HL-60 (cell line): ENCODE data around the gene GADD45B.

Experiments
- DNase-seq, 2 experiments: peaks; one replicate each; pipeline ENCODE4 v3.0.0-alpha.2; 2010 to 2020; ENCODE audit warnings: low read depth in 1 of 2, low spot score in 1 of 2
- H3K27ac ChIP-seq: fragments of 250-450 bp; sonication (Bioruptor Pico); replicated peaks from 2 replicates; pipeline ENCODE4 v1.5.1; 2020; ENCODE audit warnings: mild to moderate bottlenecking, moderate library complexity
- H3K27me3 ChIP-seq: fragments of 250-450 bp; sonication (Bioruptor Pico); 2 replicates; pipeline ENCODE4 v1.5.1; 2021; ENCODE audit warnings: mild to moderate bottlenecking, moderate library complexity; ENCODE audit not compliant: insufficient read depth, poor library complexity, severe bottlenecking
- H3K4me3 ChIP-seq: replicated peaks from 2 replicates; pipeline ENCODE4 v1.5.1; 2011; ENCODE audit warnings: mild to moderate bottlenecking, control low read depth, low read length; ENCODE audit not compliant: insufficient read depth
- GABPA ChIP-seq: IDR thresholded peaks from 2 replicates; pipeline ENCODE4 v1.6.1; 2012; ENCODE audit warnings: low read depth
- POLR2AphosphoS5 ChIP-seq: IDR thresholded peaks from 2 replicates; pipeline ENCODE4 v1.6.1; 2012; ENCODE audit warnings: low read depth
- SPI1 ChIP-seq: IDR thresholded peaks from 2 replicates; pipeline ENCODE4 v1.6.1; 2012; ENCODE audit warnings: low read depth, mild to moderate bottlenecking, borderline replicate concordance
- TF ChIP-seq, protein P1 (sequence below): IDR thresholded peaks from one replicate; pipeline ENCODE4 v1.5.1; 2011; ENCODE audit warnings: low read length, control low read depth, inconsistent platforms; ENCODE audit not compliant: insufficient read depth
- TF ChIP-seq, protein P2 (sequence below): IDR thresholded peaks from 2 replicates; pipeline ENCODE4 v1.6.1; 2012; ENCODE audit warnings: low read depth; ENCODE audit not compliant: insufficient replicate concordance

The GADD45B gene

DNA sequence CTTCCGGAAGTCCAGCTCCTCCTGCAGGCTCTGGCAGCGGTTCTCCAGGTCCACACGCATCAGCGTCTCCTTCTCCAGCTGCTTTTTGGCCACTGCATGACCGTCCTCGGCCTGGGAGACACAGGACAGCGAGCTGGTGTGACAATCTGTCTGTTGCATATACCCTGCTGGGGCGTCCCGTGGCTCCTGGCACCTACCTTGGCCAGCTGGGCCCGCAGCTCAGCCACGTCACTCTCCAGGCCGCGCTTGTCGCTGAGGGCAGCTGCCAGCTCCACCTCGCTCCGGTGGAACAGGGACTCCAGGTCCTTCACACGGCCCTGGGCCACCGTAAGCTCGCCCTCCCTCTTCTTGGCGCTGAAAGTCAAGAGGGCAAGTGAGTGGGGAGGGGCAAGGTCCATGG, 37.7 kb upstream of the GADD45B start:
- no peak overlapping the region for H3K4me3 ChIP-seq
- no peaks in the 10 kb centered on the region for H3K27me3 ChIP-seq
- TF ChIP-seq POLR2AphosphoS5 (no peak), GABPA (no peak), SPI1 (no peak)
- TF ChIP-seq, protein P1, sequence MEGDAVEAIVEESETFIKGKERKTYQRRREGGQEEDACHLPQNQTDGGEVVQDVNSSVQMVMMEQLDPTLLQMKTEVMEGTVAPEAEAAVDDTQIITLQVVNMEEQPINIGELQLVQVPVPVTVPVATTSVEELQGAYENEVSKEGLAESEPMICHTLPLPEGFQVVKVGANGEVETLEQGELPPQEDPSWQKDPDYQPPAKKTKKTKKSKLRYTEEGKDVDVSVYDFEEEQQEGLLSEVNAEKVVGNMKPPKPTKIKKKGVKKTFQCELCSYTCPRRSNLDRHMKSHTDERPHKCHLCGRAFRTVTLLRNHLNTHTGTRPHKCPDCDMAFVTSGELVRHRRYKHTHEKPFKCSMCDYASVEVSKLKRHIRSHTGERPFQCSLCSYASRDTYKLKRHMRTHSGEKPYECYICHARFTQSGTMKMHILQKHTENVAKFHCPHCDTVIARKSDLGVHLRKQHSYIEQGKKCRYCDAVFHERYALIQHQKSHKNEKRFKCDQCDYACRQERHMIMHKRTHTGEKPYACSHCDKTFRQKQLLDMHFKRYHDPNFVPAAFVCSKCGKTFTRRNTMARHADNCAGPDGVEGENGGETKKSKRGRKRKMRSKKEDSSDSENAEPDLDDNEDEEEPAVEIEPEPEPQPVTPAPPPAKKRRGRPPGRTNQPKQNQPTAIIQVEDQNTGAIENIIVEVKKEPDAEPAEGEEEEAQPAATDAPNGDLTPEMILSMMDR: no peak
- TF ChIP-seq, protein P2, sequence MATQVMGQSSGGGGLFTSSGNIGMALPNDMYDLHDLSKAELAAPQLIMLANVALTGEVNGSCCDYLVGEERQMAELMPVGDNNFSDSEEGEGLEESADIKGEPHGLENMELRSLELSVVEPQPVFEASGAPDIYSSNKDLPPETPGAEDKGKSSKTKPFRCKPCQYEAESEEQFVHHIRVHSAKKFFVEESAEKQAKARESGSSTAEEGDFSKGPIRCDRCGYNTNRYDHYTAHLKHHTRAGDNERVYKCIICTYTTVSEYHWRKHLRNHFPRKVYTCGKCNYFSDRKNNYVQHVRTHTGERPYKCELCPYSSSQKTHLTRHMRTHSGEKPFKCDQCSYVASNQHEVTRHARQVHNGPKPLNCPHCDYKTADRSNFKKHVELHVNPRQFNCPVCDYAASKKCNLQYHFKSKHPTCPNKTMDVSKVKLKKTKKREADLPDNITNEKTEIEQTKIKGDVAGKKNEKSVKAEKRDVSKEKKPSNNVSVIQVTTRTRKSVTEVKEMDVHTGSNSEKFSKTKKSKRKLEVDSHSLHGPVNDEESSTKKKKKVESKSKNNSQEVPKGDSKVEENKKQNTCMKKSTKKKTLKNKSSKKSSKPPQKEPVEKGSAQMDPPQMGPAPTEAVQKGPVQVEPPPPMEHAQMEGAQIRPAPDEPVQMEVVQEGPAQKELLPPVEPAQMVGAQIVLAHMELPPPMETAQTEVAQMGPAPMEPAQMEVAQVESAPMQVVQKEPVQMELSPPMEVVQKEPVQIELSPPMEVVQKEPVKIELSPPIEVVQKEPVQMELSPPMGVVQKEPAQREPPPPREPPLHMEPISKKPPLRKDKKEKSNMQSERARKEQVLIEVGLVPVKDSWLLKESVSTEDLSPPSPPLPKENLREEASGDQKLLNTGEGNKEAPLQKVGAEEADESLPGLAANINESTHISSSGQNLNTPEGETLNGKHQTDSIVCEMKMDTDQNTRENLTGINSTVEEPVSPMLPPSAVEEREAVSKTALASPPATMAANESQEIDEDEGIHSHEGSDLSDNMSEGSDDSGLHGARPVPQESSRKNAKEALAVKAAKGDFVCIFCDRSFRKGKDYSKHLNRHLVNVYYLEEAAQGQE: no peak
- no peak overlapping the region for H3K27ac ChIP-seq
- no peak for DNase-seq

DNA sequence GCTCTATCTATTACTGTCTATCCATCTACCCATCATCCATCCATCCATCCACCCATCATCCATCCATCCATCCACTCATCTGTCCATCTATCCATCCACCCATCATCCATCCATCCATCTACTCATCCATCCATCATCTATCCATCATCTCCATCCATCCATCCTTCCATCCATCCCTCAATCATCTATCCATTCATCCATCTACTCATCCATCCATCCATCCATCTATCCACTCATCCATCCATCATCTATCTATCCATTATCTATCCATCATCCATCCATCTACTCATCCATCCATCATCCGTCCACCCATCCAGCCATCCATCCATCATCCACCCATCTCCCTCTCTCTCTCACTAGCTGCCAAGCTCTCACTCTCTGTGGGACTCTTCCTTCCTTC, 35.4 kb upstream of the GADD45B start:
- no peak overlapping the region for H3K4me3 ChIP-seq
- TF ChIP-seq GABPA (no peak), POLR2AphosphoS5 (no peak)
- no peak overlapping the region for H3K27ac ChIP-seq
- no peaks in the 10 kb centered on the region for H3K27me3 ChIP-seq
- DNase-seq: no peak

DNA sequence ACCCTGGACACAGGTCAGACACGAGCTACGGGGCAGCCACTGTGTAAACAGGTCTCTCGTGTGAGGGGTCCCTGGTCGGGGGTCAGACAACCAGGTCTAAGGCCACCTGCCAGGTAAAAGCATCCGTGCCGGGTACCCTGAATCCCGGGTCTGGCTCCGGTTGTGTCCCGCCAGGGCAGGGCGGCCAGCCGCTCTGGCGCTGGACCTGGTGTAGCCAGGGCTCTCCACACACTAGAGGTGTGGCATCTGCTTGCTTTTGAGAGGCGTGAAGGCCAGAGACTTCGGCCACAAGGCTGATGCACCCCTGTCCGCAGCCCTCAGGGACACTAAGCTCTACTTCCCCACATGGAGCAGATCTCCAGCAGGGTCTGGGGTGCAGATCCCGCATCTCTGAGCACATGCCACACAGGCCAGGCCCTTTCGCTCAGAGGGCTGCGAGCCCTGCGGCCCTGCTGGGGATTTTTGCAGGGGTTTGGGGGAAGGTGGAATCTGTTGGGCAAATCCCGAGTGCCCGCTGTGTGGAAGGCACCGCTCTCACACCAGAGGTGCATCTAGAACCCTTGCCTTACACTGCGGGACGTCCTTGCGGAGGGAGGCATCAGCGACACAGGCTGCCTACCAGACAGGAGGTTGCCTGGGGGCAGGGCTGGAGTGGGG, 34.7 kb upstream of the GADD45B start:
- Histone ChIP-seq H3K27me3 (no peaks in the 10 kb centered on the region), H3K27ac (no peak overlapping the region), H3K4me3 (no peak overlapping the region)
- no peak for DNase-seq
- TF ChIP-seq SPI1 (no peak), GABPA (no peak), POLR2AphosphoS5 (no peak)
- TF ChIP-seq, protein P2: no peak
- TF ChIP-seq, protein P1: no peak

DNA sequence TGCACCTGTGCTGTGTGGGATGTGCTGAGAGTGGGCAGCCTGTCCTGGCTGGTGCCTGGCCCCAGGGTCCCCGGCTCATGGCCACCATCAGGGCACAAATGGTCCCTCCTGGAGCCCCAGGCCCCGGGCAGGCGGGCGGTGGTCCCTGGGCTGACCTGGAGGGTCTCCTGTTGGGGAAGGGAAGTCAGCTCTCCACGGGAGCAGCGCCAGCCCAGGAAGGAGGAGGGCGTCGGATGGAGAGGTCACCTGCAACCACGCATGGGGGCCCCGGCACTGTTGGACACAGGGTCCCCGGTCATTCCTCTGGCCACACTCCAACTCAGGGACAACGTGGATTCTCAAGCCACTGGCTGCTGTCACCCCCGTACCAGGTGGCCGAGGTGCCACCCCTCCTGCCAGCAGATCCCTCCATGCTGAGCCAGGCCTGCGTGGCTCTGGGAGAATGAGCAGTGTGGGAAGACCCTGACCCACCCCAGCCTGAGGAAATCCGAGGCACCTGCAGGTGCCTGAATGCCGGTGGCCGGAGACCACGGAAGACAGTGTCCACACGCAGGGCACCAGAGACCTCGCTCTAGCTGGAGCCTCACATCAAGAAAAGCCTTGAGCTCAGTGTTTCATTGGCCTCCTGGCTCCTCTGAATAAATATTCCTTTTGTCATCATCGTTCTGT, 32.7 kb upstream of the GADD45B start:
- no peaks in the 10 kb centered on the region for H3K27me3 ChIP-seq
- H3K27ac ChIP-seq: no peak overlapping the region
- no peak for DNase-seq
- no peak overlapping the region for H3K4me3 ChIP-seq
- TF ChIP-seq, protein P1: no peak
- no peak for TF ChIP-seq SPI1
- no peak for TF ChIP-seq GABPA
- TF ChIP-seq, protein P2: no peak
- TF ChIP-seq POLR2AphosphoS5: no peak
